Body of pancreas (tissue), 4 donors: ENCODE data around the gene EFCAB6.

ENCODE experiments used
- CTCF ChIP-seq, 7 experiments: fragments of 450-650 bp in 4 of 7; fragments of 200-600 bp in 3 of 7; sonication (generic) in 3 of 7; IDR thresholded peaks; one replicate each; pipeline ENCODE4 v1.5.1; 2016 to 2019; ENCODE audit warnings: antibody characterized with exemption in 7 of 7
- POLR2A ChIP-seq, 3 donors: fragments of 450-650 bp; IDR thresholded peaks; one replicate each; pipeline ENCODE4 v1.6.1; 2016; ENCODE audit warnings: antibody characterized with exemption in 3 of 3, mild to moderate bottlenecking in 2 of 3

- no peak for TF ChIP-seq CTCF (IDR thresholded peaks at IDR 0.05)
- no peak for TF ChIP-seq POLR2A (IDR thresholded peaks at IDR 0.05)
These were observed 129.3 kb downstream of the EFCAB6 start for GRCh38 chr22:43682851-43683250.
